ENCODE measurements around the gene POLE.

Gene POLE

GRCh38 chr12:132717011-132717410 is 29.9 kb upstream of the POLE start:
- Histone ChIP-seq H3K4me3 (ENCODE audit: low read depth in 1 of 2, low read length in 2 of 2) (no peak overlapping the region), H3K27ac (ENCODE audit: low read length) (no peak overlapping the region), H3K36me3 (ENCODE audit: control insufficient read depth in 1 of 2, insufficient read depth in 2 of 2, low read length in 2 of 2) (peaks cover 23 to 58% of the 10 kb centered on the region in 2 donors), H3K4me1 (ENCODE audit: control insufficient read depth in 1 of 2, insufficient read depth in 2 of 2, low read length in 2 of 2) (peaks cover 0 to 5% of the 10 kb centered on the region in 2 donors), H3K27me3 (ENCODE audit: low read depth, low read length) (no peaks in the 10 kb centered on the region), H3K9me3 (ENCODE audit: control insufficient read depth in 1 of 2, low read length in 2 of 2) (no peaks in the 10 kb centered on the region)

GRCh38 chr12:132716356-132716755 is 29.2 kb upstream of the POLE start:
- no peaks in the 10 kb centered on the region for H3K9me3 ChIP-seq (ENCODE audit: control insufficient read depth in 1 of 2, low read length in 2 of 2)
- no peak overlapping the region for H3K27ac ChIP-seq (ENCODE audit: low read length)
- H3K36me3 ChIP-seq (ENCODE audit: control insufficient read depth in 1 of 2, insufficient read depth in 2 of 2, low read length in 2 of 2): peaks cover 23 to 51% of the 10 kb centered on the region in 2 donors
- H3K4me1 ChIP-seq (ENCODE audit: control insufficient read depth in 1 of 2, insufficient read depth in 2 of 2, low read length in 2 of 2): peaks cover 0 to 10% of the 10 kb centered on the region in 2 donors
- H3K27me3 ChIP-seq (ENCODE audit: low read depth, low read length): no peaks in the 10 kb centered on the region
- H3K4me3 ChIP-seq (ENCODE audit: low read depth in 1 of 2, low read length in 2 of 2): no peak overlapping the region

- Histone ChIP-seq H3K4me3 (ENCODE audit: low read depth in 1 of 2, low read length in 2 of 2) (no peak overlapping the region), H3K9me3 (ENCODE audit: control insufficient read depth in 1 of 2, low read length in 2 of 2) (no peaks in the 10 kb centered on the region), H3K4me1 (ENCODE audit: control insufficient read depth in 1 of 2, insufficient read depth in 2 of 2, low read length in 2 of 2) (peaks cover 0 to 12% of the 10 kb centered on the region in 2 donors), H3K27me3 (ENCODE audit: low read depth, low read length) (no peaks in the 10 kb centered on the region), H3K27ac (ENCODE audit: low read length) (no peak overlapping the region), H3K36me3 (ENCODE audit: control insufficient read depth in 1 of 2, insufficient read depth in 2 of 2, low read length in 2 of 2) (peaks cover 23 to 47% of the 10 kb centered on the region in 2 donors)
Observed at GRCh38 chr12:132715874-132716273, 28.7 kb upstream of the POLE start.

GRCh38 chr12:132713123-132713522 is 26.0 kb upstream of the POLE start:
- no peak overlapping the region for H3K27ac ChIP-seq (ENCODE audit: low read length)
- peaks cover 9 to 25% of the 10 kb centered on the region in 2 donors for H3K36me3 ChIP-seq (ENCODE audit: control insufficient read depth in 1 of 2, insufficient read depth in 2 of 2, low read length in 2 of 2)
- H3K4me1 ChIP-seq (ENCODE audit: control insufficient read depth in 1 of 2, insufficient read depth in 2 of 2, low read length in 2 of 2): peaks cover 0 to 18% of the 10 kb centered on the region in 2 donors
- no peaks in the 10 kb centered on the region for H3K27me3 ChIP-seq (ENCODE audit: low read depth, low read length)
- no peaks in the 10 kb centered on the region for H3K9me3 ChIP-seq (ENCODE audit: control insufficient read depth in 1 of 2, low read length in 2 of 2)
- no peak overlapping the region for H3K4me3 ChIP-seq (ENCODE audit: low read depth in 1 of 2, low read length in 2 of 2)

GRCh38 chr12:132711080-132711843 is 24.1 kb upstream of the POLE start:
- H3K4me3 ChIP-seq (ENCODE audit: low read depth in 1 of 2, low read length in 2 of 2): peak overlapping the region; percentile 63 to 97

GRCh38 chr12:132710405-132711079 is 23.4 kb upstream of the POLE start, which contains the start of gene PGAM5:
Gene PGAM5, plus strand, starts transcription at chr12:132710842. Its CDS starts 35 bp downstream, at chr12:132710877.
- no peaks in the 10 kb centered on the region for H3K9me3 ChIP-seq (ENCODE audit: control insufficient read depth in 1 of 2, low read length in 2 of 2)
- peak within 1 kb of the TSS; percentile 79 to 97 for H3K4me3 ChIP-seq (ENCODE audit: low read depth in 1 of 2, low read length in 2 of 2)
- no peaks in the 10 kb centered on the region for H3K27me3 ChIP-seq (ENCODE audit: low read depth, low read length)
- H3K27ac ChIP-seq (ENCODE audit: low read length): peak within 1 kb of the TSS; percentile 63
- H3K4me1 ChIP-seq (ENCODE audit: control insufficient read depth in 1 of 2, insufficient read depth in 2 of 2, low read length in 2 of 2): peaks cover 0 to 18% of the 10 kb centered on the region in 2 donors
- H3K36me3 ChIP-seq (ENCODE audit: control insufficient read depth in 1 of 2, insufficient read depth in 2 of 2, low read length in 2 of 2): peaks cover 4 to 7% of the 10 kb centered on the region in 2 donors

More at GRCh38 chr12:132711080-132711843, 24.1 kb upstream of the POLE start:
- no peaks in the 10 kb centered on the region for H3K27me3 ChIP-seq (ENCODE audit: low read depth, low read length)
- H3K27ac ChIP-seq (ENCODE audit: low read length): no peak overlapping the region
- H3K4me1 ChIP-seq (ENCODE audit: control insufficient read depth in 1 of 2, insufficient read depth in 2 of 2, low read length in 2 of 2): peaks cover 0 to 18% of the 10 kb centered on the region in 2 donors
- no peaks in the 10 kb centered on the region for H3K9me3 ChIP-seq (ENCODE audit: control insufficient read depth in 1 of 2, low read length in 2 of 2)
- peaks cover 4 to 7% of the 10 kb centered on the region in 2 donors for H3K36me3 ChIP-seq (ENCODE audit: control insufficient read depth in 1 of 2, insufficient read depth in 2 of 2, low read length in 2 of 2)

GRCh38 chr12:132710043-132710404 is 22.9 kb upstream of the POLE start:
- Histone ChIP-seq H3K27me3 (ENCODE audit: low read depth, low read length) (no peaks in the 10 kb centered on the region), H3K9me3 (ENCODE audit: control insufficient read depth in 1 of 2, low read length in 2 of 2) (no peaks in the 10 kb centered on the region), H3K4me3 (ENCODE audit: low read depth in 1 of 2, low read length in 2 of 2) (peak overlapping the region; percentile 79 to 97), H3K4me1 (ENCODE audit: control insufficient read depth in 1 of 2, insufficient read depth in 2 of 2, low read length in 2 of 2) (peaks cover 0 to 18% of the 10 kb centered on the region in 2 donors), H3K27ac (ENCODE audit: low read length) (peak overlapping the region; percentile 63), H3K36me3 (ENCODE audit: control insufficient read depth in 1 of 2, insufficient read depth in 2 of 2, low read length in 2 of 2) (peaks cover 4 to 5% of the 10 kb centered on the region in 2 donors)

- no peak overlapping the region for H3K4me3 ChIP-seq (ENCODE audit: low read depth in 1 of 2, low read length in 2 of 2)
- H3K27me3 ChIP-seq (ENCODE audit: low read depth, low read length): no peaks in the 10 kb centered on the region
- no peak overlapping the region for H3K27ac ChIP-seq (ENCODE audit: low read length)
- peaks cover 0 to 15% of the 10 kb centered on the region in 2 donors for H3K36me3 ChIP-seq (ENCODE audit: control insufficient read depth in 1 of 2, insufficient read depth in 2 of 2, low read length in 2 of 2)
- H3K9me3 ChIP-seq (ENCODE audit: control insufficient read depth in 1 of 2, low read length in 2 of 2): no peaks in the 10 kb centered on the region
- H3K4me1 ChIP-seq (ENCODE audit: control insufficient read depth in 1 of 2, insufficient read depth in 2 of 2, low read length in 2 of 2): peaks cover 0 to 18% of the 10 kb centered on the region in 2 donors
Observed at GRCh38 chr12:132708150-132708549, 21.0 kb upstream of the POLE start.

GRCh38 chr12:132707241-132707640 is 20.1 kb upstream of the POLE start:
- no peaks in the 10 kb centered on the region for H3K9me3 ChIP-seq (ENCODE audit: control insufficient read depth in 1 of 2, low read length in 2 of 2)
- no peak overlapping the region for H3K27ac ChIP-seq (ENCODE audit: low read length)
- no peak overlapping the region for H3K4me3 ChIP-seq (ENCODE audit: low read depth in 1 of 2, low read length in 2 of 2)
- H3K36me3 ChIP-seq (ENCODE audit: control insufficient read depth in 1 of 2, insufficient read depth in 2 of 2, low read length in 2 of 2): peaks cover 0 to 15% of the 10 kb centered on the region in 2 donors
- no peaks in the 10 kb centered on the region for H3K27me3 ChIP-seq (ENCODE audit: low read depth, low read length)
- H3K4me1 ChIP-seq (ENCODE audit: control insufficient read depth in 1 of 2, insufficient read depth in 2 of 2, low read length in 2 of 2): peaks cover 0 to 16% of the 10 kb centered on the region in 2 donors

GRCh38 chr12:132703641-132704040 is 16.5 kb upstream of the POLE start:
- no peaks in the 10 kb centered on the region for H3K27me3 ChIP-seq (ENCODE audit: low read depth, low read length)
- no peak overlapping the region for H3K4me3 ChIP-seq (ENCODE audit: low read depth in 1 of 2, low read length in 2 of 2)
- H3K27ac ChIP-seq (ENCODE audit: low read length): no peak overlapping the region
- no peaks in the 10 kb centered on the region for H3K9me3 ChIP-seq (ENCODE audit: control insufficient read depth in 1 of 2, low read length in 2 of 2)
- no peaks in the 10 kb centered on the region for H3K4me1 ChIP-seq (ENCODE audit: control insufficient read depth in 1 of 2, insufficient read depth in 2 of 2, low read length in 2 of 2)
- peaks cover 3 to 15% of the 10 kb centered on the region in 2 donors for H3K36me3 ChIP-seq (ENCODE audit: control insufficient read depth in 1 of 2, insufficient read depth in 2 of 2, low read length in 2 of 2)

- no peaks in the 10 kb centered on the region for H3K4me1 ChIP-seq (ENCODE audit: control insufficient read depth in 1 of 2, insufficient read depth in 2 of 2, low read length in 2 of 2)
- no peaks in the 10 kb centered on the region for H3K27me3 ChIP-seq (ENCODE audit: low read depth, low read length)
- H3K36me3 ChIP-seq (ENCODE audit: control insufficient read depth in 1 of 2, insufficient read depth in 2 of 2, low read length in 2 of 2): peaks cover 3 to 15% of the 10 kb centered on the region in 2 donors
- no peak overlapping the region for H3K27ac ChIP-seq (ENCODE audit: low read length)
- no peak overlapping the region for H3K4me3 ChIP-seq (ENCODE audit: low read depth in 1 of 2, low read length in 2 of 2)
- H3K9me3 ChIP-seq (ENCODE audit: control insufficient read depth in 1 of 2, low read length in 2 of 2): no peaks in the 10 kb centered on the region
Observed at GRCh38 chr12:132702640-132703039, 15.5 kb upstream of the POLE start.
